Left ventricle myocardium inferior (tissue), 1 donor: Measurements from ENCODE around the gene CILP2. TPM values are rescaled to one million over a fixed set of nuclear protein-coding genes. Genes with fewer than 3 reads are reported as not detected.
A peak's percentile ranks its signal among the peaks of the same experiment; 100 is the strongest.

ENCODE experiments used
- DNase-seq: peaks from one replicate; pipeline ENCODE4 v3.0.0-alpha.2; 2020
- H3K27ac ChIP-seq: fragments of 200-600 bp; replicated peaks from 2 replicates; pipeline ENCODE4 v1.8.0; 2021
- H3K27me3 ChIP-seq: fragments of 200-600 bp; 2 replicates; pipeline ENCODE4 v1.8.0; 2021; ENCODE audit warnings: low read depth
- H3K36me3 ChIP-seq: fragments of 200-600 bp; 2 replicates; pipeline ENCODE4 v1.8.0; 2021
- H3K4me1 ChIP-seq: fragments of 200-600 bp; 2 replicates; pipeline ENCODE4 v1.8.0; 2021
- H3K4me3 ChIP-seq: fragments of 200-600 bp; 2 replicates; pipeline ENCODE4 v1.8.0; 2021; ENCODE audit warnings: mild to moderate bottlenecking, moderate library complexity
- H3K9me3 ChIP-seq: fragments of 200-600 bp; replicated peaks from 2 replicates; pipeline ENCODE4 v1.8.0; 2021
- CTCF ChIP-seq: fragments of 200-600 bp; IDR thresholded peaks from 2 replicates; pipeline ENCODE4 v1.8.0; 2021; ENCODE audit warnings: antibody characterized with exemption, mild to moderate bottlenecking, borderline replicate concordance
- intact Hi-C: fragments of 100-400 bp; cut with micrococcal nuclease; formaldehyde crosslinking; loops from one replicate; pipeline ENCODE4 v1.11.0; 2022
- total RNA-seq: library from RNA; stranded (reverse); fragmentation: NEBNext Ultra II Directional; extraction: Animal tissue kit (Norgen Biotek cat#: 25700); gene quantifications from one replicate; pipeline ENCODE4 v1.2.1, GENCODE V29; 2021
- donor health status: DM: no; HTN: yes; CAD: no; lungs with severe emphysema.

The CILP2 gene
- total RNA-seq, 1 donor from 2014 or later: 0.08 TPM

GRCh38 chr19:19538785-19539166, 711 bp downstream of the CILP2 start:
- Histone ChIP-seq H3K27ac (no peak overlapping the region), H3K4me3 (peak overlapping the region; percentile 60), H3K27me3 (peaks cover 64% of the 10 kb centered on the region), H3K36me3 (no peaks in the 10 kb centered on the region), H3K4me1 (peaks cover 37% of the 10 kb centered on the region), H3K9me3 (no peaks in the 10 kb centered on the region)
- intact Hi-C loops: loop anchor here (10.0 kb wide), 1 partner anchor 396 kb away; no protein-coding TSS in a partner anchor
- TF ChIP-seq CTCF: no peak
- DNase-seq: no peak

- peaks cover 32% of the 10 kb centered on the region for H3K4me1 ChIP-seq
- no peak for DNase-seq
- peaks cover 73% of the 10 kb centered on the region for H3K27me3 ChIP-seq
- intact Hi-C loops: loop anchor here (10.0 kb wide), 1 partner anchor 395 kb away; no protein-coding TSS in a partner anchor
- no peak overlapping the region for H3K4me3 ChIP-seq
- no peaks in the 10 kb centered on the region for H3K9me3 ChIP-seq
- no peak for TF ChIP-seq CTCF
- no peaks in the 10 kb centered on the region for H3K36me3 ChIP-seq
- H3K27ac ChIP-seq: no peak overlapping the region
Observed at GRCh38 chr19:19539698-19540063, 1.6 kb downstream of the CILP2 start.

GRCh38 chr19:19540064-19540714, 2.1 kb downstream of the CILP2 start:
- no peak overlapping the region for H3K27ac ChIP-seq
- no peaks in the 10 kb centered on the region for H3K9me3 ChIP-seq
- peaks cover 32% of the 10 kb centered on the region for H3K4me1 ChIP-seq
- H3K36me3 ChIP-seq: no peaks in the 10 kb centered on the region
- intact Hi-C loops: no loop called here
- H3K4me3 ChIP-seq: peak overlapping the region; percentile 44
- TF ChIP-seq CTCF: no peak
- peaks cover 78% of the 10 kb centered on the region for H3K27me3 ChIP-seq
- peak; percentile 65 for DNase-seq

- peaks cover 32% of the 10 kb centered on the region for H3K4me1 ChIP-seq
- no peak for DNase-seq
- H3K9me3 ChIP-seq: no peaks in the 10 kb centered on the region
- peaks cover 85% of the 10 kb centered on the region for H3K27me3 ChIP-seq
- no peaks in the 10 kb centered on the region for H3K36me3 ChIP-seq
- TF ChIP-seq CTCF: no peak
- peak overlapping the region; percentile 44 for H3K4me3 ChIP-seq
- intact Hi-C loops: no loop called here
- no peak overlapping the region for H3K27ac ChIP-seq
Observed at GRCh38 chr19:19540715-19541515, 2.9 kb downstream of the CILP2 start.

GRCh38 chr19:19541616-19542015, 3.6 kb downstream of the CILP2 start:
- intact Hi-C loops: no loop called here
- H3K27ac ChIP-seq: no peak overlapping the region
- no peak overlapping the region for H3K4me3 ChIP-seq
- H3K9me3 ChIP-seq: no peaks in the 10 kb centered on the region
- H3K36me3 ChIP-seq: no peaks in the 10 kb centered on the region
- H3K4me1 ChIP-seq: peaks cover 32% of the 10 kb centered on the region
- no peak for TF ChIP-seq CTCF
- no peak for DNase-seq
- peaks cover 89% of the 10 kb centered on the region for H3K27me3 ChIP-seq
